ENCODE results near the gene JARID2. TPM values are rescaled to one million over a fixed set of nuclear protein-coding genes. Genes with fewer than 3 reads are reported as not detected.

JARID2 gene
- total and polyA plus RNA-seq, 2 of the 8 experiments (the other 6 are each of a cell fraction or from before 2014, with no cell fraction given): 60.1 to 239 TPM

- FAIRE-seq (no peak), DNase-seq (ENCODE audit: low read depth in 1 of 2, low spot score in 2 of 2) (no peak)
- H3K23ac ChIP-seq (ENCODE audit: insufficient read length): no peak overlapping the region
- H4K5ac ChIP-seq (ENCODE audit: insufficient read length, low read depth, low read length): no peak overlapping the region
- no peak overlapping the region for H2BK120ac ChIP-seq (replicated peaks; ENCODE audit: low read depth, low read length)
- H3K36me3 ChIP-seq (ENCODE audit: control insufficient read depth in 2 of 4, insufficient read depth in 4 of 4, low read length in 3 of 4): peaks cover 0 to 3% (median 0%) of the 10 kb centered on the region in 4 experiments; a peak in 2 of 8 replicates
- H2BK5ac ChIP-seq (ENCODE audit: low read depth, low read length): no peak overlapping the region
- H3K27me3 ChIP-seq (replicated peaks in 1 of 4; ENCODE audit: control insufficient read depth in 3 of 4, extremely low read depth in 1 of 4, insufficient read depth in 3 of 4, low read length in 3 of 4): no peaks in the 10 kb centered on the region
- H2BK15ac ChIP-seq (ENCODE audit: low read length): no peak overlapping the region
- H2AK5ac ChIP-seq (ENCODE audit: low read depth, low read length): no peak overlapping the region
- peaks cover 17% of the 10 kb centered on the region; the same call in 1 of the 2 replicates for H3K79me1 ChIP-seq (ENCODE audit: low read depth, low read length)
- H4K91ac ChIP-seq (replicated peaks; ENCODE audit: insufficient read length, low read length): no peak overlapping the region
- H2BK20ac ChIP-seq (ENCODE audit: low read length): no peak overlapping the region
- H3K4me3 ChIP-seq (ENCODE audit: extremely low read depth in 1 of 4, insufficient read depth in 2 of 4, low read depth in 3 of 4, low read length in 4 of 4): no peak overlapping the region
- no peaks in the 10 kb centered on the region for H3K23me2 ChIP-seq (ENCODE audit: low read depth, low read length)
- no peak overlapping the region for H3K9ac ChIP-seq (replicated peaks in 1 of 4; ENCODE audit: extremely low read depth in 1 of 4, low read depth in 3 of 4, low read length in 3 of 4)
- CTCF ChIA-PET (ENCODE audit: partially characterized antibody): interaction anchor here (0.6 kb wide), 1 partner anchor 14 kb away, joined by 3 read pairs; no protein-coding TSS in a partner anchor
- no peaks in the 10 kb centered on the region for H3K9me3 ChIP-seq (ENCODE audit: insufficient read depth in 2 of 2, low read depth in 1 of 2, low read length in 1 of 2)
- peaks cover 84 to 100% of the 10 kb centered on the region in 2 experiments for H3K79me2 ChIP-seq (ENCODE audit: control insufficient read depth in 1 of 2, insufficient read depth in 2 of 2, low read length in 2 of 2)
- H3K56ac ChIP-seq (replicated peaks; ENCODE audit: insufficient read length, low read depth, low read length): no peak overlapping the region
- H3K4me2 ChIP-seq (ENCODE audit: insufficient read depth in 1 of 2, low read depth in 2 of 2, low read length in 2 of 2): no peak overlapping the region; a peak in 2 of 4 replicates
- 89% methylated on average over 5 of the region's 5 CpGs; no CpG with 5 or more reads in 1 of the 2 experiments for WGBS, 2 experiments (ENCODE audit: extremely low coverage in 1 of 2, insufficient coverage in 1 of 2, insufficient read length in 1 of 2, insufficient replicate concordance in 2 of 2, low coverage in 1 of 2, low lambda C conversion rate in 2 of 2, missing lambda C conversion rate in 1 of 2)
- peaks cover 58 to 71% of the 10 kb centered on the region in 2 experiments for H4K20me1 ChIP-seq (replicated peaks in 1 of 2; ENCODE audit: control insufficient read depth in 1 of 2, insufficient read depth in 2 of 2, low read length in 2 of 2)
- H2AFZ ChIP-seq (ENCODE audit: low read length): no peak overlapping the region
- peaks cover 5 to 37% (median 30%) of the 10 kb centered on the region in 4 experiments for H3K4me1 ChIP-seq (replicated peaks in 1 of 4; ENCODE audit: control insufficient read depth in 3 of 4, insufficient read depth in 4 of 4, low read length in 3 of 4)
- no peak overlapping the region for H3K14ac ChIP-seq (ENCODE audit: insufficient read length)
- POLR2A ChIA-PET (ENCODE audit: partially characterized antibody): no interaction called here
- H2BK12ac ChIP-seq (ENCODE audit: low read depth, low read length): no peak overlapping the region
- no peak overlapping the region for H3K27ac ChIP-seq (ENCODE audit: low read depth, low read length)
- H3K4ac ChIP-seq (replicated peaks; ENCODE audit: insufficient read length, low read depth, low read length): no peak overlapping the region
- H4K8ac ChIP-seq (ENCODE audit: extremely low read depth, insufficient read depth, low read length): no peak overlapping the region
- no peak overlapping the region for H3K18ac ChIP-seq (ENCODE audit: extremely low read depth, low read length)
- TF ChIP-seq CHD1 (IDR thresholded peaks at IDR 0.05; ENCODE audit: low read depth, low read length) (no peak), YY1 (IDR thresholded peaks at IDR 0.05; ENCODE audit: low read depth, low read length) (no peak), SP1 (IDR thresholded peaks at IDR 0.05; ENCODE audit: low read depth, low read length) (no peak), RXRA (IDR thresholded peaks at IDR 0.05; ENCODE audit: insufficient read depth, low read depth, low read length) (no peak), CTCF (IDR thresholded peaks at IDR 0.05; ENCODE audit: control extremely low read depth in 1 of 3, insufficient read depth in 1 of 3, low read depth in 1 of 3, low read length in 3 of 3) (no peak), JUND (IDR thresholded peaks at IDR 0.05; ENCODE audit: low read length) (no peak), BCL11A (IDR thresholded peaks at IDR 0.05; ENCODE audit: low read depth in 2 of 2, low read length in 2 of 2) (no peak), CTBP2 (IDR thresholded peaks at IDR 0.05; ENCODE audit: borderline replicate concordance, insufficient read depth, insufficient read length, low read length) (no peak), TAF7 (optimal IDR thresholded peaks at IDR 0.05; ENCODE audit: borderline replicate concordance, low read depth, low read length) (no peak), MAX (IDR thresholded peaks at IDR 0.05) (no peak), SP4 (IDR thresholded peaks at IDR 0.05; ENCODE audit: low read length) (no peak), NANOG (IDR thresholded peaks at IDR 0.05; ENCODE audit: insufficient read depth, low read depth, low read length, poor library complexity, severe bottlenecking) (no peak)
These were observed 111.1 kb downstream of the JARID2 start for GRCh38 chr6:15356937-15357336.
